ENCODE results near the gene ADGRV1.

DNA sequence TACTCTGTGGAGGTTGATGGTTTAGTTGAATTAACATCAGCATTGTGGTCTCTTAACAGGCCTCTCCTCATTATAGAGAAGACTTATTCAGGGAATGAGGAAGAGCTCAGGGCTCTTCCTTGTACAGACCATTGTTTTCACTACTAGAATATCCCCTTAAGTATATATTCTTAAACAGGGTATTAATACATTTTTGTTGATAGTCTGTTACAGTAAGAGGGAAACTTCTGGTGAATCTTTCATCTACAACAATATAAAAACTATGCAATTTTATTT lies 330.7 kb downstream of the ADGRV1 start:
- TF ChIP-seq GATA2 (IDR thresholded peaks at IDR 0.05; ENCODE audit: low read depth, low read length) (no peak), GATA3 (IDR thresholded peaks at IDR 0.05; ENCODE audit: low read depth, low read length) (no peak)
